Thoracic aorta (tissue), 2 donors: ENCODE data around the gene A4GALT. TPM values are rescaled to one million over a fixed set of nuclear protein-coding genes. Genes with fewer than 3 reads are reported as not detected.
"Not testable (repeated sequence)": the region's sequence is repeated elsewhere in the genome, so short reads cannot be mapped to it uniquely, and the experiment has no call there.

ENCODE experiments used
- ATAC-seq: fragments of 150-250 bp; one replicate; pipeline ENCODE4 v1.8.0; 2017; ENCODE audit warnings: low read depth; ENCODE audit not compliant: insufficient number of reproducible peaks, low FRiP score
- DNase-seq: peaks from one replicate; pipeline ENCODE4 v3.0.0-alpha.2; 2020; ENCODE audit warnings: low spot score
- H3K27ac ChIP-seq, 2 donors: fragments of 200-600 bp; sonication (generic); 1 replicate in 1 of 2; 2 replicates in 1 of 2; pipeline ENCODE4 v1.5.1; 2016; ENCODE audit warnings: mild to moderate bottlenecking in 2 of 2, moderate library complexity in 2 of 2
- H3K27me3 ChIP-seq: fragments of 200-600 bp; sonication (generic); replicated peaks from 2 replicates; pipeline ENCODE4 v1.6.0; 2016; ENCODE audit warnings: mild to moderate bottlenecking; ENCODE audit not compliant: insufficient read depth
- H3K36me3 ChIP-seq: fragments of 200-600 bp; sonication (generic); one replicate; pipeline ENCODE4 v1.5.1; 2016
- H3K4me1 ChIP-seq, 2 donors: fragments of 200-600 bp; sonication (generic); 1 replicate in 1 of 2; 2 replicates in 1 of 2; pipeline versions ENCODE4 v1.5.1 to v1.6.0; 2016; ENCODE audit warnings: low read depth in 2 of 2, mild to moderate bottlenecking in 1 of 2; ENCODE audit not compliant: control insufficient read depth in 1 of 2
- H3K4me3 ChIP-seq: fragments of 200-600 bp; sonication (generic); 2 replicates; pipeline ENCODE4 v1.5.1; 2016; ENCODE audit warnings: mild to moderate bottlenecking
- H3K9me3 ChIP-seq: fragments of 200-600 bp; sonication (generic); 2 replicates; pipeline ENCODE4 v1.5.1; 2016
- CTCF ChIP-seq: fragments of 200-600 bp; sonication (generic); IDR thresholded peaks from one replicate; pipeline ENCODE4 v1.5.1; 2019; ENCODE audit warnings: antibody characterized with exemption
- total RNA-seq, 2 donors: library from RNA; depleted of rRNA; stranded (reverse); fragments of >200 nt; gene quantifications; one replicate each; pipeline versions ENCODE4 v1.1.0 to v1.2.3, GENCODE V29; 2016

The A4GALT gene
- total RNA-seq, 2 donors from 2014 or later, result 68.4 to 77.3 TPM

GRCh38 chr22:42680648-42681047 is 40.0 kb downstream of the A4GALT start:
- ATAC-seq (peak; percentile 48), DNase-seq (no peak)
- Histone ChIP-seq H3K27ac (peak overlapping the region in 1 of 2 donors; percentile 17), H3K9me3 (no peaks in the 10 kb centered on the region), H3K4me1 (peaks cover 37 to 60% of the 10 kb centered on the region in 2 donors), H3K27me3 (no peaks in the 10 kb centered on the region), H3K4me3 (no peak overlapping the region), H3K36me3 (no peaks in the 10 kb centered on the region)
- TF ChIP-seq CTCF, result no peak

- no peaks in the 10 kb centered on the region for H3K36me3 ChIP-seq
- H3K9me3 ChIP-seq, result no peaks in the 10 kb centered on the region
- TF ChIP-seq CTCF, result no peak
- peaks cover 37 to 60% of the 10 kb centered on the region in 2 donors for H3K4me1 ChIP-seq
- DNase-seq, result no peak
- H3K27ac ChIP-seq, result no peak overlapping the region
- ATAC-seq, result no peak
- H3K27me3 ChIP-seq, result no peaks in the 10 kb centered on the region
- H3K4me3 ChIP-seq, result no peak overlapping the region
Measured at GRCh38 chr22:42679691-42680090, 41.0 kb downstream of the A4GALT start.

DNA sequence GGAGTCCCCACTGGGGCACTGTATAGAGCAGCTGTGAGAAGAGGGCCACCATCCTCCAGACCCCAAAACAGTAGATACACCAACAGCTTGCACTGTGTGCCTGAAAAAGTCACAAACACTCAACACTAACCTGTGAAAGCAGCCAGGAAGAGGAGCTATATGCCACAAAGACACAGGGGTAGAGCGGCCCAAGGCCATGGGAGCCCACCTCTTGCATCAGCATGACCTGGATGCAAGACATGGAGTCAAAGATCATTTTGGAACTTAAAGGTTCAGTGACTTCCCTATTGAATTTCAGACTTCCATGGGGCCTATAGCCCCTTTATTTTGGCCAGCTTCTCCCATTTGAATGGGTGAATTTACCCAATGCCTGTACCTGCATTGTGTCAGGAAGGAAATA is 41.8 kb downstream of the A4GALT start:
- peaks cover 30 to 59% of the 10 kb centered on the region in 2 donors for H3K4me1 ChIP-seq
- no peak for DNase-seq
- no peaks in the 10 kb centered on the region for H3K27me3 ChIP-seq
- no peaks in the 10 kb centered on the region for H3K36me3 ChIP-seq
- no peak overlapping the region for H3K4me3 ChIP-seq
- TF ChIP-seq CTCF, result no peak
- no peak overlapping the region for H3K27ac ChIP-seq
- no peak for ATAC-seq
- no peaks in the 10 kb centered on the region for H3K9me3 ChIP-seq

DNA sequence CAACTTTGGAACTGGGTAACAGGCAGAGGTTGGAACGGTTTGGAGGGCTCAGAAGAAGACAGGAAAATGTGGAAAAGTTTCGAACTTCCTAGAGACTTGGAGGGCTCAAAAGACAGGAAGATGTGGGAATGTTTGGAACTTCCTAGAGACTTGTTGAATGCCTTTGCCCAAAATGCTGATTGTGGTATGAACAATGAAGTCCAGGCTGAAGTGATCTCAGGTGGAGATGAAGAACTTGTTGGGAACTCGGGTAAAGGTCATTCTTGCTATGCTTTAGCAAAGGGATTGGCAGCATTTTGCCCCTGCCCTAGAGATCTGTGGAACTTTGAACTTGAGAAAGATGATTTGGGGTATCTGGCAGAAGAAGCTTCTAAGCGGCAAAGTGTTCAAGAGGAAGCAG is 42.7 kb downstream of the A4GALT start:
- H3K36me3 ChIP-seq, H3K27me3 ChIP-seq, DNase-seq, ATAC-seq, H3K27ac ChIP-seq, H3K4me3 ChIP-seq, H3K9me3 ChIP-seq: not testable (repeated sequence)
- peaks cover 24 to 58% of the 10 kb centered on the region in 2 donors for H3K4me1 ChIP-seq

GRCh38 chr22:42676059-42676607 is 44.5 kb downstream of the A4GALT start:
- ATAC-seq (no peak), DNase-seq (no peak)
- H3K4me3 ChIP-seq, result no peak overlapping the region
- no peaks in the 10 kb centered on the region for H3K27me3 ChIP-seq
- peak overlapping the region; percentile 78 to 83 for H3K27ac ChIP-seq
- no peaks in the 10 kb centered on the region for H3K9me3 ChIP-seq
- no peak for TF ChIP-seq CTCF
- no peaks in the 10 kb centered on the region for H3K36me3 ChIP-seq
- H3K4me1 ChIP-seq, result peaks cover 28 to 56% of the 10 kb centered on the region in 2 donors

- ATAC-seq (peak; percentile 52), DNase-seq (no peak)
- no peak for TF ChIP-seq CTCF
- H3K4me3 ChIP-seq, result no peak overlapping the region
- H3K4me1 ChIP-seq, result peaks cover 29 to 62% of the 10 kb centered on the region in 2 donors
- no peaks in the 10 kb centered on the region for H3K27me3 ChIP-seq
- H3K27ac ChIP-seq, result peak overlapping the region; percentile 31 to 53
- no peaks in the 10 kb centered on the region for H3K36me3 ChIP-seq
- H3K9me3 ChIP-seq, result no peaks in the 10 kb centered on the region
Measured at GRCh38 chr22:42673898-42674401, 46.7 kb downstream of the A4GALT start.

GRCh38 chr22:42673071-42673470 is 47.6 kb downstream of the A4GALT start:
- H3K36me3 ChIP-seq, H3K9me3 ChIP-seq, DNase-seq, H3K4me3 ChIP-seq, ATAC-seq, H3K27me3 ChIP-seq: not testable (repeated sequence)
- Histone ChIP-seq H3K4me1 (peaks cover 29 to 62% of the 10 kb centered on the region in 2 donors), H3K27ac (peak overlapping the region in 1 of 2 donors; percentile 28)
